SK-N-SH (cell line): Measurements from ENCODE around the gene ARL4D.

Source experiments
- CTCF ChIP-seq: fragments of 200-600 bp; sonication (generic); IDR thresholded peaks from 2 replicates; pipeline ENCODE4 v1.6.1; 2017; ENCODE audit warnings: antibody characterized with exemption, mild to moderate bottlenecking, moderate library complexity
- POLR2AphosphoS5 ChIP-seq: IDR thresholded peaks from 2 replicates; pipeline ENCODE4 v1.6.1; 2012; ENCODE audit warnings: low read depth, low read length
- TAF1 ChIP-seq: IDR thresholded peaks from 2 replicates; pipeline ENCODE4 v1.6.1; 2012; ENCODE audit warnings: low read depth, mild to moderate bottlenecking, low read length, moderate library complexity, borderline replicate concordance

DNA sequence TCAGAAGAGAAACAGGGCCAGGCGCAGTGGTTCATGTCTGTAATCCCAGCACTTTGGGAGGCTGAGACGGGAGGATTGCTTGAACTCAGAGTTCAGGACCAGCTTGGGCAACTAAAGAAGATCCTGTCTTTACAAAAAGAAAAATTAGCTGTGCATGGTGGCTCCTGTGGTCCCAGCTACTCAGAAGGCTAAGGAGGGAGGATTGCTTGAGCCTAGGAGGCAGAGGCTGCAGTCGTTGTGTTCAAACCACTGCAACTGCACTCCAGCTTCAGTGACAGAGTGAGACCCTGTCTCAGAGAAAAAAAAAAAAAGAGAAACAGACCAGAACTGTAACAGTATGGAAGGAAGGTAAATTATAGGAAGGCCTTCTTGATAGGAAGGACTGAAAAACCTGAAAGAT, 10.3 kb downstream of the ARL4D start:
- TF ChIP-seq TAF1, result no peak
- TF ChIP-seq CTCF, result no peak
- no peak for TF ChIP-seq POLR2AphosphoS5
